ENCODE results near the gene STAT1. TPM values are rescaled to one million over a fixed set of nuclear protein-coding genes. Genes with fewer than 3 reads are reported as not detected.

Gene STAT1
- total and polyA plus RNA-seq, 3 donors from 2014 or later: 52.7 to 87.1 (median 60.5) TPM

DNA sequence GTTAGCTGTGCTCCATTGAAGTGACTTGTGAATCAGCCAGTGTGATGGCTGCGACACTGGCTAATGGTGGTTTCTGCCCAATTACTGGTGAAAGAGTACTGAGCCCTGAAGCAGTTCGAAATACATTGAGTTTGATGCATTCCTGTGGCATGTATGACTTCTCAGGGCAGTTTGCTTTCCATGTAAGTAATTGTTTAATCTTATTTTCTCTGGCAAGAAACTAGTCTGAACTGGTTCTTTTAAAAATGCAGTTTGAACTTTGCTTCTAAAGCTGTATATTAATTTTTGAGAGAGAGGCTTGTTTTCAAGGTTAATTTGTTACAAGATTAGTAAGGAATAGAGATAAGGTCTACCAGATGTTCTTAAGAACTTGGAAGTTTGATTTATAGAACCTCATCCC is 86.7 kb downstream of the STAT1 start:
- 38 to 48% methylated on average over 2 of the region's 2 CpGs for WGBS, 2 donors
- intact Hi-C loops (cut with DNase I; ENCODE audit: low total_unique reads): no loop called here
- no peaks in the 10 kb centered on the region for H3K4me1 ChIP-seq
- TF ChIP-seq POLR2A (IDR thresholded peaks at IDR 0.05) (no peak), CTCF (IDR thresholded peaks at IDR 0.05) (no peak)
- H3K27me3 ChIP-seq: no peaks in the 10 kb centered on the region
- H3K9me3 ChIP-seq: no peaks in the 10 kb centered on the region
- no peak overlapping the region for H3K4me3 ChIP-seq
- no peak overlapping the region for H3K27ac ChIP-seq
- no peaks in the 10 kb centered on the region for H3K36me3 ChIP-seq (ENCODE audit: low read depth, missing control alignments)
- DNase-seq: no peak

DNA sequence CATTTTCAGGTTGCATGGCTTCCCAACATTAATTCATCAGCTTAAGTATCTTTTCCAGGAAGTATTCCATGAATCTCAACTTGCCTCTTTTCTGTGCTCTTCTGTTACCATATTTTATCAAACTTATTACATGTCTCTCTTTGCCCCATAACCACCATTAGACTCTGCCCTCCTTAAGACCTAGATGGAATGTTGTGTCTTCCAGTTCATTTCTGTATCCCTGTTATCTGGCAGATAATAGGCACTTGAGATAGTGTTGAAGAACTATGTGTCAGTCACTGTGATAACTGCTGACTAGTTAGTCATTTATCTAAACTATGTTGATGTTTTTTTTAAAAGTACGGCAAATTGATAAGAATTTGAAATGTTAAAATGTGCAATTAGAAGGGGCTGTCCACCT is 91.6 kb downstream of the STAT1 start:
- H3K4me3 ChIP-seq: no peak overlapping the region
- DNase-seq: no peak
- H3K27ac ChIP-seq: no peak overlapping the region
- no peaks in the 10 kb centered on the region for H3K36me3 ChIP-seq (ENCODE audit: low read depth, missing control alignments)
- no peak for TF ChIP-seq POLR2A (IDR thresholded peaks at IDR 0.05)
- TF ChIP-seq CTCF (IDR thresholded peaks at IDR 0.05): no peak
- no peaks in the 10 kb centered on the region for H3K27me3 ChIP-seq
- no peaks in the 10 kb centered on the region for H3K9me3 ChIP-seq
- intact Hi-C loops (cut with DNase I; ENCODE audit: low total_unique reads): no loop called here
- H3K4me1 ChIP-seq: no peaks in the 10 kb centered on the region
- WGBS, 2 donors: 58 to 67% methylated on average over 1 of the region's 1 CpG

DNA sequence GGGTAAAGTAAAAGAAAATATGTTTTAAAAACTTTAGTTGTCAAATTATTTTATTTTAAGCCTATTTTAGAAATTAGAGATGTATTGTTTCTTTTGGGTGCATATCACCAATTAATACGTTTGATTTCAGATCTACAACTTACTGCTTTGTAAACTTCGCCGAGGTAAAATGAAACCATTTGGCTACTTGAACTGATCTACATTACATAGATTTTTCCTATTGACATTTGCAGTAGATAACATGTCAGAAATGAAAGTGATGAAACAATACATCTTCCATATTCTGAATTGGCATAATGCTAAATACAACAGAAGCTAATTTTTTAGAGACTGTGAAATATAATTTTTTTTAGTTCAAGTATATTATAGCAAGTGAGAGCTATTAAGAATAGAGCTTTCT is 93.9 kb downstream of the STAT1 start:
- Histone ChIP-seq H3K4me3 (no peak overlapping the region), H3K4me1 (no peaks in the 10 kb centered on the region), H3K27ac (no peak overlapping the region), H3K36me3 (ENCODE audit: low read depth, missing control alignments) (no peaks in the 10 kb centered on the region), H3K27me3 (no peaks in the 10 kb centered on the region), H3K9me3 (no peaks in the 10 kb centered on the region)
- DNase-seq: no peak
- no peak for TF ChIP-seq CTCF (IDR thresholded peaks at IDR 0.05)
- no peak for TF ChIP-seq POLR2A (IDR thresholded peaks at IDR 0.05)
- intact Hi-C loops (cut with DNase I; ENCODE audit: low total_unique reads): no loop called here
- 90 to 94% methylated on average over 3 of the region's 3 CpGs for WGBS, 2 donors

Other genes with a start within 250 kb of the STAT1 start
- 100 to 1,000 TPM in 1 of 2 donors, 10 to 100 TPM in 1; 77.7 to 130 TPM for gene GLS, start 133.3 kb downstream of the STAT1 start, total RNA-seq
- 22.8 TPM for gene GLS, start 133.3 kb downstream of the STAT1 start, polyA plus RNA-seq (ENCODE audit: insufficient read depth, low read depth, low replicate concordance)
- gene STAT4, start 136.8 kb upstream of the STAT1 start, total RNA-seq: 10 to 100 TPM; 23.0 to 36.4 TPM
- gene STAT4, start 136.8 kb upstream of the STAT1 start, polyA plus RNA-seq (ENCODE audit: insufficient read depth, low read depth, low replicate concordance): 59.4 TPM
- gene MYO1B, start 231.2 kb upstream of the STAT1 start, total RNA-seq: 10 to 100 TPM; 26.8 to 30.8 TPM
- gene MYO1B, start 231.2 kb upstream of the STAT1 start, polyA plus RNA-seq (ENCODE audit: insufficient read depth, low read depth, low replicate concordance): 14.5 TPM